NCI-H82 (cell line): ENCODE measurements around the gene L3MBTL3.
"Not testable (repeated sequence)": the region's sequence is repeated elsewhere in the genome, so short reads cannot be mapped to it uniquely, and the experiment has no call there.

ENCODE experiments used
- DNase-seq: peaks from one replicate; lab custom pipeline; 2025; lab: John Stamatoyannopoulos, UW

The L3MBTL3 gene

GRCh38 chr6:130076512-130076911 lies 58.1 kb downstream of the L3MBTL3 start:
- DNase-seq = peak; percentile 5

- no peak for DNase-seq
Observed at GRCh38 chr6:130090796-130091195, 72.4 kb downstream of the L3MBTL3 start.

- no peak for DNase-seq
Observed at GRCh38 chr6:130093546-130093945, 75.2 kb downstream of the L3MBTL3 start.

- no peak for DNase-seq
Observed at GRCh38 chr6:130098317-130098716, 79.9 kb downstream of the L3MBTL3 start.

GRCh38 chr6:130099119-130099518 lies 80.7 kb downstream of the L3MBTL3 start:
- no peak for DNase-seq

- no peak for DNase-seq
Observed at GRCh38 chr6:130105996-130106704, 87.8 kb downstream of the L3MBTL3 start.

- peak; percentile 51 for DNase-seq
Observed at GRCh38 chr6:130107710-130108109, 89.3 kb downstream of the L3MBTL3 start.

GRCh38 chr6:130111031-130111430 lies 92.7 kb downstream of the L3MBTL3 start:
- no peak for DNase-seq

- no peak for DNase-seq
Observed at GRCh38 chr6:130113201-130113710, 94.9 kb downstream of the L3MBTL3 start.

- DNase-seq = no peak
Observed at GRCh38 chr6:130115036-130115435, 96.7 kb downstream of the L3MBTL3 start.

GRCh38 chr6:130116273-130116672 lies 97.9 kb downstream of the L3MBTL3 start:
- no peak for DNase-seq

- DNase-seq = not testable (repeated sequence)
Observed at GRCh38 chr6:130117187-130117701, 98.9 kb downstream of the L3MBTL3 start.

GRCh38 chr6:130118236-130118635 lies 99.9 kb downstream of the L3MBTL3 start:
- DNase-seq = no peak

- DNase-seq = no peak
Observed at GRCh38 chr6:130119211-130119610, 100.8 kb downstream of the L3MBTL3 start.

- no peak for DNase-seq
Observed at GRCh38 chr6:130120731-130121130, 102.3 kb downstream of the L3MBTL3 start.

- no peak for DNase-seq
Observed at GRCh38 chr6:130122243-130122642, 103.9 kb downstream of the L3MBTL3 start.

- DNase-seq = no peak
Observed at GRCh38 chr6:130127195-130127594, 108.8 kb downstream of the L3MBTL3 start.

GRCh38 chr6:130128326-130128725 lies 109.9 kb downstream of the L3MBTL3 start:
- no peak for DNase-seq

GRCh38 chr6:130129762-130130246 lies 111.4 kb downstream of the L3MBTL3 start:
- DNase-seq = no peak

GRCh38 chr6:130132286-130132701 lies 113.9 kb downstream of the L3MBTL3 start:
- DNase-seq = no peak

- peak; percentile 61 for DNase-seq
Observed at GRCh38 chr6:130134582-130134981, 116.2 kb downstream of the L3MBTL3 start.

GRCh38 chr6:130136798-130137197 lies 118.4 kb downstream of the L3MBTL3 start:
- peak; percentile 61 for DNase-seq

GRCh38 chr6:130138116-130138908 lies 119.9 kb downstream of the L3MBTL3 start:
- DNase-seq = no peak
